Activated CD4-positive, alpha-beta T cell treated with anti-CD3 and anti-CD28 coated beads for 48 hours (primary cell): ENCODE results near the gene IER5.

Experiments used
- DNase-seq: peaks from one replicate; pipeline ENCODE4 v3.0.0-alpha.2; 2020

IER5 gene

DNA sequence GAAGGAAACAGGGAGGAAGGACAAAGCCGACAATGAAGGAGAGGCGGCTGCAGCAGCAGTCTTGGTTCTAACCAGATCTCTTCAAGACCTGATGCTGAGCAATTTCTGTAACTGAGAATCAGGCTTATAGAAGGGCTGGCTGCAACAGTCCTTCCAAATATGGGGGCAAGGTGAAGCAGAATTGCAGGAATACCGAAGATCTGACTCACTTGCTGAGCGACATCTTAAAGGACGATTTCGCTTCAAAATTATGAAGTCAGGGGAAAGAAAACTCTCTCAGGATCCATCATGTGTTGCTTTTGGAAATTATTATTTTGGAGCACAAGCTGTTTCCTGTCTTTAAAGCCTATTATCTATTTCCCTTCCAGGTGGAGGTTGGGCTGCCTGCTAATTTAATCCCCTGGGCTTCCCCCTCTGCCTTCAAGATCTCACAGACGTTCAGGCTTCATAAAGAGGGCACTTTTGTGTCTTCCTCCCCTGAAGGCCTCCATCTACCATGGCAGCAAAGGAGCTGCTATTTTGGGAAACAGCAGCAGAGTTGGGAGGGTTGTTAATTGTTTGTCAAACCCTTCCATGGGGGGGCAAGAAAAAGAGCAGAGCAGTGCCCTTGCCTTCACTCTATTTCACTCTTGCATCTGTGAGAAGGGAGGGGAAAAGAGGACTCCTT lies 10.8 kb upstream of the IER5 start:
- no peak for DNase-seq

DNA sequence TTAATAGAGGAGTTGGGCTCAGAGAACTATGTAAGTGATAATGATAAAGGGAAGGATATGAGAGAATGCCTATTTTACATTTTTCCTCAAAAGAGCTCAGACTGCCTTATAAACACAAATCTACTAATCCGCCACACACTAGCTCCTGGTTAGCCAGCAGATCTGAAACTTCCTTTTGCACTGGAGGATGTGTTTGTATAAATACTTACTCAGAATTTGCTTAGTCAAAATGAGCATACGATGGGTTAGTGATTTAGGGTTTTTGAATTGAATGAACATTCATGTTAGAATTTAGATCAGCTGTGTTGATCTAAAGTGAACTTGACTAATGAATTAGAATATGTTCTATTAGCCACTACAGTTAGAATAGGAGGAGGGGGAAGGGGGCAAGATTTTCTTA lies 9.1 kb upstream of the IER5 start:
- DNase-seq = no peak

DNA sequence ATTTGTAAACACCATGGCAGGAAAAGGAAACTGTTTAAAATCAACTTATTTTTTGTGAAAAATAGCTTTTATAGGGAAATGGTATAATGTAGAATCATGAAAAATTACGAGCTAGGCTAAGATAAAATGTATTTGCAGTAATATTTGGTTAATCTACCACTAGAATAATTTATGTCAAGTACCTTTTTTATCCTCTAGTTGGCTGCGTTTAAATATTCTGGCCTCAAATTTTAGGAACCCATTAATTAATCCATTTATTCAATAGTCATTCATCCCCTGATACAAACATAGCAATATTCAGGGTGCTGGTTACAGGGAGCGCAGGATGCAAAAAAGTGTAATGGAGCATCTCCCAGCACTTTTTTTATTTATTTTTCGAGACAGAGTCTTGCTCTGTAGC lies 8.6 kb upstream of the IER5 start:
- DNase-seq = no peak

DNA sequence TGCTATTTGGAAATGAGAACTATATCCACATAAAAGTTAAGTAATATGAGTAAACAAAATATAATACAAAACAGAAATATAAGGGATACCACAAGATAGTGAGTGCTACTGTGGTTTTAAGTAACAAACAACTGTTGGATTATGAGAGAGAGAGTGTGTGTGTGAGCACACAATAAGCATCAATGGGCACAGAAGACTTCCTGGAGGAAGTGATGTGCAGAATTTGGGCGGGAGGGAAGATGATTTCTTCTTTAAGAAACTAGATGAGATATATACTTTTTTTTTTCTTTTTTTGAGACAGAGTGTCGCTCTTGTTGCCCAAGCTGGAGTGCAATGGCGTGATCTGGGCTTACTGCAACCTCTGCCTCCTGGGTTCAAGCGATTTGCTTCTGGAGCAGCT lies 7.9 kb upstream of the IER5 start:
- DNase-seq = no peak

DNA sequence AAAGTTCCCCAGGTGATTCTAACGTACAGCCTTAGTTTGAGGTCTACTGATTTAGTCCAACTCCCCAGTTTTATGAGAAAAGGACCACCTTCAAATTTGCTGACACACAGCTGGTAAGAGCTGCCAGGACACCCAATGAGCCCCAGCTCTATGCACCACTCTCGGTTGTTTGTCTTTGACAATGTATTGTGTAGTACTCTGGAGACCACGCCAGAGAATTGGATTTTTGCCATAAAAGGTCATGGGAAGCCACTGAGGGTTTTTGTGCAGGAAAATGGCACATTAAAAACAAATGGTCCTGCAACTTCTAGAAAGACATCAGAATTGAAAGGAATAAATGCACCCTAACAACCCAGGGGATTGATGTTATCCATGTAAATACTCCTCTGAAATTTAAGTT lies 7.1 kb upstream of the IER5 start:
- no peak for DNase-seq

DNA sequence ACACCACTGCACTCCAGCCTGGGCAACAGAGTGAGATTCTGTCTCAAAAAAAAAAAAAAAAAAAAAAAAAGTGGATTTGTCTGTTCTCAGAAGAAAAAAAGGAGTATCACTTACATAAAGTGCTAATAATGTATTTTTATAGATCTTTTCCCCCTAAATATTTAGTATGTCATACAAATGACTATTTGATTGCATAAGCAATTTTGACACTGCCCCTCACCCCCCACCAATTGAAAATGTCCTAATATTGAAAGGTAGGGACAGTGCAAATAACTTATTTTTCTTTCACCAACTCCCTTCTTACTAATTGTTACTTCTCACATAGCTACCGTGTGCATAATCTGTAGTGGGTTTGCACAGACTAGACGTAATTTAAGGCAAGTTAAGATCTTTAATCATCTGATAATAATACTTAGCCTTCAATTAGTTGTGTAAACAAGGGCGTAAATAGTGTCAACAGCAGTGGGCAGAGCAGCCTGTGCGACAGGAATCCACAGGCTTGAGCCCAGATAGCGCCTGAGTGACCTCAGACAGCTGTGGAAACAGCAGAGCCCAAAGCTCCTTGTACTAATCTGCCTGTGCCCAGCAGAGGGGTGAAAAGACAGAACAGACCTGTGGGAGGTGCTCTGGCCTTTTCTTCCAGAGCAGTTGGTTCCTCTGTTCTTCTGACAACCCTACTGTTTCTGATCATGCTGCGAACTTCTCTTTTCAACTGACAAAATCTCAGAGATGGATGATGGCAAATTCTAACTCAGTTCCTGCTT lies 4.5 kb upstream of the IER5 start:
- peak; percentile 61 for DNase-seq

DNA sequence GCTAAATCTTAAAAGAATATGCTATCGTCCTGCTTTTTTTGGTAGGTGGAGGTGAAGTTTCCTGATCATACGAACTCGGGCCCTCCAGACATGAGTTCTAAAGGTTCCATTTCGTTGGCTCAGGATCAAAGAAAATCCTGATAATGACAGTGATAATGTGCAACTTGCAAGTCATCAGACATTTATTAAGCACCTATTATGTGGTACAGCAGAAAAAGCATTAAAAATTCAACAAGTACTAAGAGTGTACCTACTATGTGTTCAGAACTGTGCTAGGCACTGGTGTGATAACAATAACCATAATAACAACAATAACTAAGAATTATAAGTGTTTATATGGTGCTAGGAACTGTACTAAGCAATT lies 3.9 kb upstream of the IER5 start:
- DNase-seq = no peak

DNA sequence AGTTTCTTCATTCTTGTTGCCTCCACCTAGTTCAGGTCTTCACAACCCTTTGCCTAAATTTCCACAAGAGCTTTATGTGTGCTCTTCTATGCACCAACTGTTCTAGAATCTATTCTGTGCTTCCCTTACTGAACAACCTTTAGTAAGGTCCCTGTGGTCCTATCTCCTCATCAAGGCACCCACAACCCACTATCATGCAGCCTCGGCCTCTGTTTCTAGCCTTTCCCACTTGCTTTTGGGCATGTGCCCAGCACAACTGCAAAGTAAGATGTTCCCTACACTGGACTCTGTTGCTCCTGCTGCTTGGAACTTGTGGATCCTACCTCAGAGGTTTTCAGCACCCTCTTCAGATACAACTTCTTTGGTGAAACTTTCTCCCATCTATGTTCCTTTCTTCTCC lies 2.4 kb upstream of the IER5 start:
- DNase-seq = no peak

DNA sequence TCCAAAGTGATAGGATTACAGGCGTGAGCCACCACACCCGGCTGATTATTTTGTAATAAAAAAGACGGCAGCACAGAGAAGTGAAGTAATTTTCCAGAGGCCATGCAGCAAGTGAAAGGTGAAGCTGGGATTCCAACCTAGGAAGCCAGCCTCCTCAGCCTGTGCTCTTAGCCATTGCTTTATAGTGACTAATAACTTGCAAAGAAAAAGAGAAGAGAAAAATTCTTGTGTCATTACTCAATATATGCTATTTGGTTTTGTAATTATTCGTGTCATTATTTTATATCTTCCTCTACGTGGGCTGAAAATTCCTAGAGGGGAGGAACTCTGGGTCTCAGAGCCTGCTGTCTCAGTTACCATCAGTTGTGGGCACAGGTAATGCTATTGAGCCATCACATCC lies 1.6 kb upstream of the IER5 start:
- DNase-seq = no peak

DNA sequence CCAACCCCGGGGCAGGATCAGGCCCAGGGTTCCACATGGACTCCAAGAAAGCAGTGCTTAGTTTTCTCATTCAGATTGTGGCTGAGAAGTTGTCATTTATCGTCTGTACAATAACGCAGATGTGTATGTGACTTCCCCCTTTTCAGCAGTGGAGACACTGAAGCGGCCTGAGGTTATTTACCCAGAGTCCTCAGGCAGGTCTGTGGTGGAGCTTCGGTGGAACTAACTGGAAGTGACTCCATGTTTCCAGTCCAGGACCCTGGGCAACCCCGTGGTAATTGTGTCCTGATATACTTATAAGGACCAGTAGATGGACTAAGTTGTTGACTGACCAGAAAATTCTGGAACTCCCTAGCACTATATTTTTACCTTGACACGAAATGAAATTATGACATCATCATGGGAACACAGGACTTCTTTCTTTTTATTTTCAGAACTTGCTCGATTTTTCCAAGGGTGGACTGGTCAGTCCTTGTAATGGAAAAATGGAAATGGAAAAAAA lies 1.0 kb upstream of the IER5 start:
- DNase-seq = peak; percentile 47

DNA sequence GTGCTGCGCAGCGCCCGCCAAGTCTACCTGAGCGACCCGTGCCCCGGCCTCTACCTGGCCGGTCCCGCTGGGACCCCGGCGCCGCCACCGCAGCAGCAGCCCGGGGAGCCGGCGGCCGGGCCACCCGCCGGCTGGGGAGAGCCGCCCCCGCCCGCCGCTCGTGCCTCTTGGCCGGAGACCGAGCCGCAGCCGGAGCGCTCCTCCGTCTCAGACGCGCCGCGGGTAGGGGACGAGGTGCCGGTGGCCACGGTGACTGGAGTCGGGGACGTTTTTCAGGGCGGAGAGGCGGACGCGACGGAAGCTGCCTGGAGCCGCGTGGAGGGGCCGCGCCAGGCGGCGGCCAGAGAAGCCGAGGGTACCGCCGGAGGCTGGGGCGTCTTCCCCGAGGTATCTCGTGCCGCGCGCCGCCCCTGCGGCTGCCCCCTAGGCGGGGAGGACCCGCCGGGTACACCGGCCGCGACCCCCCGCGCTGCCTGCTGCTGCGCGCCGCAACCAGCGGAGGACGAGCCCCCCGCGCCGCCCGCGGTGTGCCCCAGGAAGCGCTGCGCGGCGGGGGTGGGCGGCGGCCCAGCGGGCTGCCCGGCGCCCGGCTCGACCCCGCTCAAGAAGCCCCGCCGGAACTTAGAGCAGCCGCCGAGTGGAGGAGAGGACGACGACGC lies 646 bp downstream of the IER5 start:
- DNase-seq = peak; percentile 55

DNA sequence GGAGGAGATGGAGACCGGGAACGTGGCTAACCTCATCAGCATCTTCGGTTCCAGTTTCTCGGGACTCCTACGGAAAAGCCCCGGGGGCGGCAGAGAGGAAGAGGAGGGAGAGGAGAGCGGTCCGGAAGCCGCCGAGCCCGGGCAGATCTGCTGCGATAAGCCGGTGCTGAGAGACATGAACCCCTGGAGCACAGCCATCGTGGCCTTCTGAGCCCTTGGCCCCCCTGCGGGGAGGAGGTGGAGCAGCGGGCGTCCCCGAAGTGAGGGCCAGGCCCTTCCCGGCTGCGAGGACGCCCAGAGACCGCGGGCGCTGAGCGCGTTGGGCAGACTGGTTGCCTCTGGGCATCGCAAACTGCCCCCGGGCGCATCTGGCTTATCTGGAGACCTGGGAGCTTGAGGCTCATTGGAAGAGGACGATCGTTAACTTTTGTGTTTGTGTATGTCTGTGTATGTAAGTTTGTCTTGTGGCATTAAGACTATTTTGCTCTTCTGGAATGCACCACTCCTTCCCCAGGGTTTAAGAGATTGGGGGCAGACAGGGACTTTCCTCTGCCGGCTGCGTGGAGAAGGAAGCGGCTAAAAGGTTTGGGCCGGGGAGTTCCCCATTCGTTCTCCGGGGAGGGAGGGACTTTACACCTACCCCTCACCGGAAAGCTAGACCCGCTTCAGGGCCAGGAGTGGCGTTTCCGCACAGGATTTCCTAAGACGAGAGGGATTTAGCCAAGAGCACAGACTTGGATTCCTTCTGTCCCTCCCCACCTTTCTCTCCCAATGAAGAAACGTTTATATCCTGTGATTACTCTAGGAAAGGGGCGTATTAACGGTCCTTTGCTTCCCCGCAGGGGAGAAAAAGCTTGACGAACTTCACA lies 1.4 kb downstream of the IER5 start:
- peak; percentile 79 for DNase-seq

DNA sequence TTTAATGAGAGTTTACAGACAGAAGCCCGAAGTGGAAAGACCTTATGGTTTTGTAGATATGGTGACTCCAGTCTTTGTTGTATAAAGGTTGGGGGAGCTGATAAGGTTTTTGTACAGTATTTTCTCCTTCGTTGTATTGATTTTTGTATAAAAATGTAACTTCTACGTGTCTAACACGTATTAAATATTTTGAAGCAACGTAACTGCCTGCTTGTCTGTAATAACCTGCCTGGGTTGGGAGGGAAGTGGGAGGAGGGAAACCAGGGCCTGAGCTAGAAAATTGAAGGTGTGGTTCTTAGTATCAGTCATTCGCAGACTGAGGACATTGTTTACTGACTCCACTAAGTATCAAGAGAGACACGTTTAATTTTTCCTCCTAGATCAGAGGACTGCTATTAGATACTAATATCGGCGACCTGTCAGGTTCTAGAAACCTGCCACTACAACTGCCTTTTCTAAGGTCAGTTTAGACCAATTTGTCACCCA lies 2.2 kb downstream of the IER5 start:
- peak; percentile 65 for DNase-seq

DNA sequence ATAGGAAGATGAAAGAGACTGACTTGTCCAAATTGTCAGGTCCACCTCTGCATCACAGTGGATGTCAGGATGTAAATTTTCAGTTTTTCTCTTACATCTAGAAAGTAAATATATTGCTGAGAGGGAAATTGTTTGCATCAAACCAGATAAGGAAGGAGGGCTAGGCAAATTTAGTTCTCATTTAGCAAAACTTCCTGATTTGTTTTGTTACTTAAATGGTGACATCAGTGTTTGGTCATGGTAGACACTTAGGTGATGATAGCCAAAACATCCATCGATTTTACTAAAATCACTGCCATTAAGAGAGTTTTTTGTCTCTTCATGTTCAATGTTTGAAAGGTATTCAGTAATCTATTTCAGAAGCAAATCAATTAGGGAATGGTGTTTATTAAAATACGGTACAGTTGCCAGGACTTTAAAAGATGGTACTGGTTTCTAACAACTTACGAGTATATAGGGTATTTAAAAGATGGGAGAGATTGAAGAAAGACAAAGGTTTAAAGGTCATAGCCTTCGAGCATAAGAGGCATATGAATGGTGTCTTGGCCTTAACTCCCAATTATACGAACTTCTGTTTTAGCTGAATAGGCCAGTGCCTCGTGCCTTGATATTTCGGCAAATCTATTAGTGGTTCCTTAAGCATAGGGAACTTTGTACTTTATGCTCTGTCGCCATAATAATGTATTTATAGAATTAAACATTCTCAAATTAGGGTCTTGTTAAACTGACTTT lies 3.0 kb downstream of the IER5 start:
- DNase-seq = no peak

DNA sequence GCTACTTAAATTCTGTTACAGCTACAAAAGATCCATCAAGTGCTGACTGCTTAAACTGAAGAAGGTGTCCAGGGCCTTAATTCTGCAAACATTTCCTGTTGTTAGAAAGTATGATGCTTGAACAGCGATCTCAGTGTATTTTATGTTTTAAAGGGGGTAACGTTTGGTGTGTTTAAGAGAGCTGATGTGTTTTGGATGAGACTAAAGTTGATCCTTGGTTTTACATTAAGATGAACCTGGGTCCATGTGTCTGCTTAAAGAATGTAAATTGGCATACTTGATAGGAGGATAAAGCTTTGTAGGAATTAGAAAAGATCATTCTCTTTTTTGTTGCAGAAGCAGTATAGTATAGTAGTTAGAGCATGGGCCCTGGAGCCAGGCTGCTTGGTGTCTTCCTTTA lies 3.6 kb downstream of the IER5 start:
- no peak for DNase-seq

DNA sequence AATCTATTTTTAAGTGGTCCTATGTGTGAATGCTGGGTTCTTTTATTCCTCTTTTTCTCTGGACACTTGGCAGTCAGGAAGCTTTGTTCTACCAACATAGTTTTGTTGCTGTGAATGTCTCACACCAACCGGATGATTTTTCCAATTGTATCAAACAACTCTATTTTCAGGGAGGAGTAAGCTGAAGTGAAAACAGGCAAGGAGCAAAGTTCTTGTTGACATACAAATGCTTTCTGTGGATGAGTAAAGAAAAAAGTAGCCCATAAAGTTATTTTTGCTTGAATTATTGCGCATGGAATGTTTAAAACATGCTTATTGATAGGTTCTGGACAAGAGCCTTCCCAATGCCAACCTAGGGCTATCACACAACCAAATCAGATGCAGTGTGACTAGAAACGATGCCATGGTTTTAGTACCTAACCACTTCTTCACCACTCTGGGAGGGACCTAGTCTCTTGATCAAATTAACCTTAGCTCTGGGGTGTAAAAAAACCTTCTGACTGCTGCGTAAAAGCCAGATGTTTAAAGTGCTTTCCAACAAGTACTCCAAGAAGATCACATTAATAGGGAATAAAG lies 4.5 kb downstream of the IER5 start:
- no peak for DNase-seq

DNA sequence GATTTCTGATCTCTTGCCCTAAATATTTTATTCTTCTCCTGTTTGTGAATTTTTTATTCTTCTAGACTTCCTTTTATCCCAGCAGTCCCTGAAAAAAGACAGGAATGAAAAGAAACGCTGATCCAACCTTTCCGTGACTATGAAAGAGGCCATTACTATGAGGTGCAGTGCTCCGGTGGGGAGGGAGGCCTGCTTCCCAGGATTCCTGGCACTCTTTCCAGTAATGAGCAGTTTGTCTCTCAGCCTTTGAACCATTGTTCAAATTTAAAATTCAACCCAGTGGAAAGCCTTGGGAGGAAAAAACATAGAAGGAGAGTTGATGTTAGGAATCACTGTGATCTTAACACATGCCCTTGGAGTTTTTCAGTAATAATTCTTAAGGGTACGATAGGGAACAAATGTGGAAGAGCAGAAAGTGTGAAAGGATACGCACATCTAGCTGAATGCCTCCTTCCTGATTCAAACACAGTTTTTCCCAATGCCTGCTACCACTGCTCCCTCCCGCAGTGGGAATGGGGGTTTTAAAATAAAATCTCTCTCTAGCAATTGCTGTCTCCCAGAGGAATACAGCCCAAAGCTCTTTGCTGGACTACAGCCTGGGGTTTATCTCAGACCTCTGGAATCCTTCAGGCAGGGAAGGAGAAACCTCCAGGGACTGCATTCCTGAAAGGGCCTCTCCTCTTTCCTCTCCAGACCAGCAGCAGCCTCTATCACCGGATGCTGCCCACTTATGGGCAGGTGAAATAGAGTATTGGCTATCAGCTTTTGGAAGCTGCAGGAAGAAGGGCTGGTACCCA lies 6.1 kb downstream of the IER5 start:
- no peak for DNase-seq

DNA sequence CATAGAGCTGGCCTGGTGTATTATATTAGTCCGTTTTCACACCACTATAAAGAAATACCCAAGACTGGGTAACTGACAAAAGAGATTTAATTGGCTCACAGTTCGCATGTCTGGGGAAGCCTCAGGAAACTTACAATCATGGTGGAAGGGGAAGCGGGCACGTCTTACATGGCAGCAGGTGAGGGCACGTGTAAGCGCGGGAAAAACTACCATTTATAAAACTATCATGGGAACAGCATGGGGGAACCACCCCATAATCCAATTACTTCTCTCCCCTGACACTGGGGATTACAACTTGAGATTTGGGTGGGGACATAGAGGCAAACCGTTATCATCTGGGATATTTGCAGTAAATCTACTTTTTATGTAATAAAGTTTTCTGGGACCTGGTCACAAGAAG lies 6.8 kb downstream of the IER5 start:
- no peak for DNase-seq

DNA sequence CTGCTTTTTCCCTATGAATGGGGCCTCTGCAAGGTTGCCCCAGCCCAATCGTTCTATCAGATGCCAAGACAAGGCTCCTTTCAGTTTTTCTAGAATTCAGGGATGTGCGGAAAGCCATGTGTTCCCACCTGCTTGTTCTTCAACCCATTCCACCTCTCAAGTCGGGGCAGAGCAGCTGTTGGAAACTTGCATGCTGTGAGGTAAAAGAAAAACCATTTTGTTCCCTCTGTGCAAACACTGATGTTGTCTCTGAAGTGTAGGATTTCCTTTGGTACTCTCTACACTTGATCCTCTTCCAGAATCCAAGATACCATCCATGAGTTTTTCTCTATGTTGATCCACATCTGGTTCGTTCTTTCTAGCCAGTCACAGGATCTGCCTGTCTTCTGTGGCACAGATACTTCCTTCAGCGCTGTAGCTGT lies 7.3 kb downstream of the IER5 start:
- no peak for DNase-seq

DNA sequence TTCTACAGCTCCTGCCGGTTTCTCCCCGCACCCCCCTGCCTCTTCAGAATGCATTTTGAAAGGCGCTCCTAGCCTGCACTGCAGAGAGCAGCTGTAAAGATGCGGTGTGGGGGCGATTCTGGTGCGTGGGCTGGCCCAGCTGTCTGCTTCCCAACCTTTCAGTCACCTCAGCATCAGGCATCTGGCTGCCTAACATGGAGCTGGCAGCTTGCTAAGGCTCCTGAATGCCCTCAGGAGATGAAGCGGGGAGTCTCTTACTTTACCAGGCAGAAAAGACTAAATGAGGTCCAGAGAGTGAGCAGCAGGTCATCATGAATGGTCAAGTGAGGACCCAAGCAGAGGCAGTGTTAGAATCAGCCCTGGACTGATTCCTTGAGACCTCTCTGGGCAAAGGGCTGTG lies 8.7 kb downstream of the IER5 start:
- no peak for DNase-seq
